DOHH2 (cell line): ENCODE measurements around the gene GPX6.
"Not testable (repeated sequence)": the region's sequence is repeated elsewhere in the genome, so short reads cannot be mapped to it uniquely, and the experiment has no call there.

ENCODE experiments used
- EZH2phosphoT487 ChIP-seq: fragments of 200-600 bp; sonication (generic); IDR thresholded peaks from 2 replicates; pipeline ENCODE4 v1.6.1; 2017; ENCODE audit warnings: borderline replicate concordance, mild to moderate bottlenecking, antibody characterized with exemption, low read length, moderate library complexity, mixed read lengths
- TF ChIP-seq, protein P1 (sequence below): fragments of 200-600 bp; sonication (generic); IDR thresholded peaks from one replicate; pipeline ENCODE4 v1.5.1; 2014; ENCODE audit warnings: antibody characterized with exemption, mild to moderate bottlenecking, low read depth, low read length; ENCODE audit not compliant: poor library complexity, severe bottlenecking

DNA sequence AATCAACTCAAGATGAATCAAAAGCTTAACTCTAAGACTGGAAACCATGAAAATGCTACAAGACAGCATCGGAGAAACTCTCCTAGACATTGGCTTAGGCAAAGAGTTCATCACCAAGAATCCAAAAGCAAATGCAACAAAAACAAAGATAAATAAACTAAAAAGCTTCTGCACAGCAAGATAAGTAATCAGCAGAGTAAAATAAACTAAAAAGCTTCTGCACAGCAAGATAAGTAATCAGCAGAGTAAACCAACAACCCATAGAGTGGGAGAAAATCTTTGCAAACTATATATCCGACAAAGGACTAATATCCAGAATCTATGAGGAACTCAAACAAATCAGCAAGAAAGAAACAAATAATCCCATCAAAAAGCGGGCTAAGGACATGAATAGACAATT, 31.4 kb upstream of the GPX6 start:
- TF ChIP-seq, protein P1, sequence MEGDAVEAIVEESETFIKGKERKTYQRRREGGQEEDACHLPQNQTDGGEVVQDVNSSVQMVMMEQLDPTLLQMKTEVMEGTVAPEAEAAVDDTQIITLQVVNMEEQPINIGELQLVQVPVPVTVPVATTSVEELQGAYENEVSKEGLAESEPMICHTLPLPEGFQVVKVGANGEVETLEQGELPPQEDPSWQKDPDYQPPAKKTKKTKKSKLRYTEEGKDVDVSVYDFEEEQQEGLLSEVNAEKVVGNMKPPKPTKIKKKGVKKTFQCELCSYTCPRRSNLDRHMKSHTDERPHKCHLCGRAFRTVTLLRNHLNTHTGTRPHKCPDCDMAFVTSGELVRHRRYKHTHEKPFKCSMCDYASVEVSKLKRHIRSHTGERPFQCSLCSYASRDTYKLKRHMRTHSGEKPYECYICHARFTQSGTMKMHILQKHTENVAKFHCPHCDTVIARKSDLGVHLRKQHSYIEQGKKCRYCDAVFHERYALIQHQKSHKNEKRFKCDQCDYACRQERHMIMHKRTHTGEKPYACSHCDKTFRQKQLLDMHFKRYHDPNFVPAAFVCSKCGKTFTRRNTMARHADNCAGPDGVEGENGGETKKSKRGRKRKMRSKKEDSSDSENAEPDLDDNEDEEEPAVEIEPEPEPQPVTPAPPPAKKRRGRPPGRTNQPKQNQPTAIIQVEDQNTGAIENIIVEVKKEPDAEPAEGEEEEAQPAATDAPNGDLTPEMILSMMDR = not testable (repeated sequence)
- TF ChIP-seq EZH2phosphoT487 = not testable (repeated sequence)
